ENCODE results near the gene TMEM121B. TPM values are rescaled to one million over a fixed set of nuclear protein-coding genes. Genes with fewer than 3 reads are reported as not detected.

TMEM121B gene
- total and polyA plus RNA-seq, 4 donors: 0.06 to 0.17 (median 0.10) TPM

DNA sequence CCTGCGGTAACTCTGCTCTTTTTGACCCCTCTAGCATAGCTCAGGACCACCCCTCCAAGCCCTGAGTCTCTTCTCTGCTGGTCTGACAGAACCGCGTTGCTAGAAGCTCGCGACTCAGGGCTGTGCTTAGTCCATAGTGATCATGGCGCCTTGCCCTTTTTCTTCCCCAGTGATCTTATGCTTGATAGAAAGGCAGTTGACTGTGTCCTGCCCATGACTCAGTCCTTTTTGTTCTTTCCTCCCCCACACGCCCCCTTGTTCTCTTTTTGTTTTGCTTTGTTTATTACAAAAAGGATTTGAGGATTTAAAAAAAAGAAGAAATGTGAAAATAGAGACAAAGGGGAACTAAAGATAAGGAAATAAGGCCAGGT is 18.9 kb downstream of the TMEM121B start:
- Histone ChIP-seq H3K36me3 (ENCODE audit: control insufficient read depth in 4 of 4, insufficient read depth in 3 of 4, low read depth in 1 of 4, low read length in 3 of 4) (peaks cover 18 to 76% (median 53%) of the 10 kb centered on the region in 4 donors), H3K4me1 (ENCODE audit: control insufficient read depth in 4 of 4, insufficient read depth in 4 of 4, low read length in 3 of 4) (peaks cover 0 to under 1% (median 0%) of the 10 kb centered on the region in 4 donors), H3K27me3 (ENCODE audit: control insufficient read depth in 4 of 4, insufficient read depth in 4 of 4, low read length in 3 of 4) (no peaks in the 10 kb centered on the region), H3K4me3 (ENCODE audit: low read depth in 1 of 3, low read length in 3 of 3) (no peak overlapping the region), H3K9me3 (ENCODE audit: control insufficient read depth in 4 of 4, low read length in 3 of 4) (no peaks in the 10 kb centered on the region), H3K9ac (ENCODE audit: low read depth in 1 of 2, low read length in 2 of 2) (no peak overlapping the region), H3K27ac (ENCODE audit: low read depth in 1 of 2, low read length in 2 of 2) (no peak overlapping the region)
- no peak for DNase-seq (ENCODE audit: low spot score)
- TF ChIP-seq, protein P1, sequence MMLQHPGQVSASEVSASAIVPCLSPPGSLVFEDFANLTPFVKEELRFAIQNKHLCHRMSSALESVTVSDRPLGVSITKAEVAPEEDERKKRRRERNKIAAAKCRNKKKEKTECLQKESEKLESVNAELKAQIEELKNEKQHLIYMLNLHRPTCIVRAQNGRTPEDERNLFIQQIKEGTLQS (IDR thresholded peaks at IDR 0.05): no peak
- TF ChIP-seq, protein P2, sequence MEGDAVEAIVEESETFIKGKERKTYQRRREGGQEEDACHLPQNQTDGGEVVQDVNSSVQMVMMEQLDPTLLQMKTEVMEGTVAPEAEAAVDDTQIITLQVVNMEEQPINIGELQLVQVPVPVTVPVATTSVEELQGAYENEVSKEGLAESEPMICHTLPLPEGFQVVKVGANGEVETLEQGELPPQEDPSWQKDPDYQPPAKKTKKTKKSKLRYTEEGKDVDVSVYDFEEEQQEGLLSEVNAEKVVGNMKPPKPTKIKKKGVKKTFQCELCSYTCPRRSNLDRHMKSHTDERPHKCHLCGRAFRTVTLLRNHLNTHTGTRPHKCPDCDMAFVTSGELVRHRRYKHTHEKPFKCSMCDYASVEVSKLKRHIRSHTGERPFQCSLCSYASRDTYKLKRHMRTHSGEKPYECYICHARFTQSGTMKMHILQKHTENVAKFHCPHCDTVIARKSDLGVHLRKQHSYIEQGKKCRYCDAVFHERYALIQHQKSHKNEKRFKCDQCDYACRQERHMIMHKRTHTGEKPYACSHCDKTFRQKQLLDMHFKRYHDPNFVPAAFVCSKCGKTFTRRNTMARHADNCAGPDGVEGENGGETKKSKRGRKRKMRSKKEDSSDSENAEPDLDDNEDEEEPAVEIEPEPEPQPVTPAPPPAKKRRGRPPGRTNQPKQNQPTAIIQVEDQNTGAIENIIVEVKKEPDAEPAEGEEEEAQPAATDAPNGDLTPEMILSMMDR (IDR thresholded peaks at IDR 0.05; ENCODE audit: low read depth, low read length, missing input control): no peak
- no peak for TF ChIP-seq EGR1 (IDR thresholded peaks at IDR 0.05; ENCODE audit: low read depth in 2 of 2)
- TF ChIP-seq YY1 (IDR thresholded peaks at IDR 0.05): no peak
- TF ChIP-seq RAD21 (IDR thresholded peaks at IDR 0.05): no peak
- no peak for TF ChIP-seq FOXA2 (IDR thresholded peaks at IDR 0.05)
- TF ChIP-seq, protein P3, sequence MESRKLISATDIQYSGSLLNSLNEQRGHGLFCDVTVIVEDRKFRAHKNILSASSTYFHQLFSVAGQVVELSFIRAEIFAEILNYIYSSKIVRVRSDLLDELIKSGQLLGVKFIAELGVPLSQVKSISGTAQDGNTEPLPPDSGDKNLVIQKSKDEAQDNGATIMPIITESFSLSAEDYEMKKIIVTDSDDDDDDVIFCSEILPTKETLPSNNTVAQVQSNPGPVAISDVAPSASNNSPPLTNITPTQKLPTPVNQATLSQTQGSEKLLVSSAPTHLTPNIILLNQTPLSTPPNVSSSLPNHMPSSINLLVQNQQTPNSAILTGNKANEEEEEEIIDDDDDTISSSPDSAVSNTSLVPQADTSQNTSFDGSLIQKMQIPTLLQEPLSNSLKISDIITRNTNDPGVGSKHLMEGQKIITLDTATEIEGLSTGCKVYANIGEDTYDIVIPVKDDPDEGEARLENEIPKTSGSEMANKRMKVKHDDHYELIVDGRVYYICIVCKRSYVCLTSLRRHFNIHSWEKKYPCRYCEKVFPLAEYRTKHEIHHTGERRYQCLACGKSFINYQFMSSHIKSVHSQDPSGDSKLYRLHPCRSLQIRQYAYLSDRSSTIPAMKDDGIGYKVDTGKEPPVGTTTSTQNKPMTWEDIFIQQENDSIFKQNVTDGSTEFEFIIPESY (IDR thresholded peaks at IDR 0.05): no peak
- no peak for TF ChIP-seq FOXA1 (IDR thresholded peaks at IDR 0.05)
- TF ChIP-seq SP1 (IDR thresholded peaks at IDR 0.05): no peak
- no peak for TF ChIP-seq TAF1 (conservative IDR thresholded peaks at IDR 0.05)
- no peak for TF ChIP-seq JUND (IDR thresholded peaks at IDR 0.05)
- no peak for TF ChIP-seq RXRA (IDR thresholded peaks at IDR 0.05)
- TF ChIP-seq HNF4A (conservative IDR thresholded peaks at IDR 0.05): no peak
- no peak for TF ChIP-seq NR2F2 (IDR thresholded peaks at IDR 0.05)
- no peak for TF ChIP-seq HNF4G (IDR thresholded peaks at IDR 0.05)
- TF ChIP-seq, protein P4, sequence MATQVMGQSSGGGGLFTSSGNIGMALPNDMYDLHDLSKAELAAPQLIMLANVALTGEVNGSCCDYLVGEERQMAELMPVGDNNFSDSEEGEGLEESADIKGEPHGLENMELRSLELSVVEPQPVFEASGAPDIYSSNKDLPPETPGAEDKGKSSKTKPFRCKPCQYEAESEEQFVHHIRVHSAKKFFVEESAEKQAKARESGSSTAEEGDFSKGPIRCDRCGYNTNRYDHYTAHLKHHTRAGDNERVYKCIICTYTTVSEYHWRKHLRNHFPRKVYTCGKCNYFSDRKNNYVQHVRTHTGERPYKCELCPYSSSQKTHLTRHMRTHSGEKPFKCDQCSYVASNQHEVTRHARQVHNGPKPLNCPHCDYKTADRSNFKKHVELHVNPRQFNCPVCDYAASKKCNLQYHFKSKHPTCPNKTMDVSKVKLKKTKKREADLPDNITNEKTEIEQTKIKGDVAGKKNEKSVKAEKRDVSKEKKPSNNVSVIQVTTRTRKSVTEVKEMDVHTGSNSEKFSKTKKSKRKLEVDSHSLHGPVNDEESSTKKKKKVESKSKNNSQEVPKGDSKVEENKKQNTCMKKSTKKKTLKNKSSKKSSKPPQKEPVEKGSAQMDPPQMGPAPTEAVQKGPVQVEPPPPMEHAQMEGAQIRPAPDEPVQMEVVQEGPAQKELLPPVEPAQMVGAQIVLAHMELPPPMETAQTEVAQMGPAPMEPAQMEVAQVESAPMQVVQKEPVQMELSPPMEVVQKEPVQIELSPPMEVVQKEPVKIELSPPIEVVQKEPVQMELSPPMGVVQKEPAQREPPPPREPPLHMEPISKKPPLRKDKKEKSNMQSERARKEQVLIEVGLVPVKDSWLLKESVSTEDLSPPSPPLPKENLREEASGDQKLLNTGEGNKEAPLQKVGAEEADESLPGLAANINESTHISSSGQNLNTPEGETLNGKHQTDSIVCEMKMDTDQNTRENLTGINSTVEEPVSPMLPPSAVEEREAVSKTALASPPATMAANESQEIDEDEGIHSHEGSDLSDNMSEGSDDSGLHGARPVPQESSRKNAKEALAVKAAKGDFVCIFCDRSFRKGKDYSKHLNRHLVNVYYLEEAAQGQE (IDR thresholded peaks at IDR 0.05): no peak
- WGBS: 92% methylated on average over 7 of the region's 7 CpGs

Measured in liver (tissue), 9 donors.